Trophoblast cell (in vitro differentiated cells and primary cell): ENCODE data around the gene AFF2.

Experiments used
- DNase-seq, 2 donors: peaks; one replicate each; pipeline ENCODE4 v3.0.0-alpha.2; 2016
- H2AFZ ChIP-seq: 2 replicates; pipeline ENCODE4 v1.6.1; 2013; ENCODE audit warnings: low read length, moderate library complexity, mild to moderate bottlenecking; ENCODE audit not compliant: insufficient read depth, poor library complexity
- H2AK5ac ChIP-seq: 2 replicates; pipeline ENCODE4 v1.6.1; 2013; ENCODE audit warnings: mild to moderate bottlenecking, low read length
- H2BK120ac ChIP-seq: 2 replicates; pipeline ENCODE4 v1.6.1; 2013; ENCODE audit warnings: low read length, mild to moderate bottlenecking, moderate library complexity; ENCODE audit not compliant: insufficient read depth, poor library complexity
- H2BK12ac ChIP-seq: 2 replicates; pipeline ENCODE4 v1.6.1; 2013; ENCODE audit warnings: mild to moderate bottlenecking, low read length, moderate library complexity
- H2BK5ac ChIP-seq: 2 replicates; pipeline ENCODE4 v1.6.1; 2013; ENCODE audit warnings: low read length, low read depth, moderate library complexity, mild to moderate bottlenecking; ENCODE audit not compliant: poor library complexity
- H3K14ac ChIP-seq: 2 replicates; pipeline ENCODE4 v1.6.1; 2013; ENCODE audit warnings: mild to moderate bottlenecking, low read length
- H3K18ac ChIP-seq: 2 replicates; pipeline ENCODE4 v1.6.1; 2013; ENCODE audit warnings: mild to moderate bottlenecking, low read length
- H3K23ac ChIP-seq: 2 replicates; pipeline ENCODE4 v1.6.1; 2013; ENCODE audit warnings: low read length
- H3K27ac ChIP-seq: 2 replicates; pipeline ENCODE4 v1.5.1; 2013; ENCODE audit warnings: low read depth, mild to moderate bottlenecking, inconsistent platforms, low read length, moderate library complexity
- H3K27me3 ChIP-seq: 2 replicates; pipeline ENCODE4 v1.6.1; 2013; ENCODE audit warnings: inconsistent platforms, mild to moderate bottlenecking, low read length, moderate library complexity; ENCODE audit not compliant: insufficient read depth
- H3K36me3 ChIP-seq, 2 experiments: 1 replicate in 1 of 2; 2 replicates in 1 of 2; pipeline ENCODE4 v1.6.1; 2013; ENCODE audit warnings: low read length in 2 of 2, mild to moderate bottlenecking in 2 of 2, moderate library complexity in 1 of 2; ENCODE audit not compliant: insufficient read depth in 2 of 2, control insufficient read depth in 1 of 2
- H3K4ac ChIP-seq: 2 replicates; pipeline ENCODE4 v1.6.1; 2013; ENCODE audit warnings: low read depth, mild to moderate bottlenecking, low read length, moderate library complexity
- H3K4me1 ChIP-seq, 2 experiments: 1 replicate in 1 of 2; 2 replicates in 1 of 2; pipeline ENCODE4 v1.6.1; 2013; ENCODE audit warnings: low read length in 2 of 2, mild to moderate bottlenecking in 2 of 2, moderate library complexity in 1 of 2; ENCODE audit not compliant: insufficient read depth in 2 of 2, control insufficient read depth in 1 of 2
- H3K4me2 ChIP-seq: 2 replicates; pipeline ENCODE4 v1.6.1; 2013; ENCODE audit warnings: inconsistent platforms, mild to moderate bottlenecking, low read length, moderate library complexity
- H3K4me3 ChIP-seq: 2 replicates; pipeline ENCODE4 v1.5.1; 2013; ENCODE audit warnings: mild to moderate bottlenecking, low read depth, low read length, inconsistent platforms
- H3K79me1 ChIP-seq: one replicate; pipeline ENCODE4 v1.6.1; 2013; ENCODE audit warnings: low read length
- H3K79me2 ChIP-seq: 2 replicates; pipeline ENCODE4 v1.6.1; 2013; ENCODE audit warnings: low read length, mild to moderate bottlenecking; ENCODE audit not compliant: control insufficient read depth, insufficient read depth, poor library complexity
- H3K9ac ChIP-seq: 2 replicates; pipeline ENCODE4 v1.6.1; 2013; ENCODE audit warnings: mild to moderate bottlenecking, low read length
- H3K9me3 ChIP-seq: 2 replicates; pipeline ENCODE4 v1.6.1; 2013; ENCODE audit warnings: low read depth, mild to moderate bottlenecking, control low read depth, inconsistent platforms, low read length; ENCODE audit not compliant: insufficient read depth
- H4K12ac ChIP-seq: 2 replicates; pipeline ENCODE4 v1.6.1; 2013; ENCODE audit warnings: low read depth, mild to moderate bottlenecking, low read length, moderate library complexity
- H4K8ac ChIP-seq: 2 replicates; pipeline ENCODE4 v1.6.1; 2013; ENCODE audit warnings: low read depth, mild to moderate bottlenecking, low read length, moderate library complexity
- H4K91ac ChIP-seq: one replicate; pipeline ENCODE4 v1.6.1; 2013; ENCODE audit warnings: low read depth, mild to moderate bottlenecking, low read length, moderate library complexity
- WGBS: extraction: QIAGEN DNeasy Blood & Tissue Kit; methylation state at CpG from one replicate; pipeline ENCODE4 v1.1.7; 2013; ENCODE audit warnings: missing lambda C conversion rate; ENCODE audit not compliant: insufficient read length, insufficient coverage; ENCODE audit errors: extremely low coverage; 5-methylcytosine and 5-hydroxymethylcytosine counted together

Gene AFF2

DNA sequence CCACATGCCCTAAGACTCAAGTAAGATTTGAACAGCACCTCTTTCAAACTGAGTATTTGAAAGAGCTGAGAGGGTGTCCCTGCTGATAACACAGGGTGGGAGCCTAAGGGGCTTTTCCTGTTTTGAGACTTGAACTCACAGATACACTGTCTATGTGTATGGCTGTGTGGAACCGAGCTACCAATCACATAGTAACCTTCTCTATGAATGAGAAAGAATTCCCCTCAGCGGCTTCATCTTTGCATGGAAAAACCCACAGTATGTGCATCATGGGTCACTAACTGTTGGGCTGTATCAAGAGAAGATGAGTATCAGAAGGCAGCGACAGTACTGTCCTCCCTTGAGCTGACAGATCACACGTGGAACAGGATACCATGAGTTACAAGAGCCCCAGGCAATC lies 336.3 kb downstream of the AFF2 start:
- Histone ChIP-seq H3K4ac (no peak overlapping the region), H4K8ac (no peak overlapping the region), H4K91ac (no peak overlapping the region), H3K4me2 (no peak overlapping the region), H3K14ac (no peak overlapping the region), H2BK5ac (no peak overlapping the region), H3K18ac (no peak overlapping the region), H3K4me3 (no peak overlapping the region), H3K79me1 (no peaks in the 10 kb centered on the region), H3K9me3 (no peaks in the 10 kb centered on the region), H3K27me3 (no peaks in the 10 kb centered on the region), H3K27ac (no peak overlapping the region), H4K12ac (no peak overlapping the region), H3K23ac (no peak overlapping the region), H2BK12ac (no peak overlapping the region), H3K4me1 (no peaks in the 10 kb centered on the region), H2AFZ (no peak overlapping the region), H3K36me3 (no peaks in the 10 kb centered on the region), H3K79me2 (no peaks in the 10 kb centered on the region), H2BK120ac (no peak overlapping the region), H3K9ac (no peak overlapping the region), H2AK5ac (no peak overlapping the region)
- no CpG with 5 or more reads among the region's 4 CpGs for WGBS
- DNase-seq = no peak

DNA sequence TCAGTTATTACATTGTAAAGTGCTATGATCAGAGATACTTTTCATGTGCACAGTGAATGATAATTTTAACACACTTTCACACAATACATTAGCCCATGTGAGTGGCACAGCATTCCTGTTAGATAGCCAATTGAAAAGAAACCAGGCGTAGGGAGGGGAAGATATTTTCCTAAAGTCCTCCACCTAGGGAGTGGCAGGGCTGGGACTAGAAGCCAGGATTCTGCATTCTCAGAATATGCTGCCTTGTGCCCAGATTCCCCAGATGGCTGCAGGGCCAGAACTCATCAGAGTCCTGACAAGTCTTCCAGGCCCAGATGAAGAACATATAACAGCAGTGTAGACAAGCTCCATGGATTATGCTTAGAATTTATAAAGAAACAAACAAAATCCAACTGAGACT lies 350.2 kb downstream of the AFF2 start:
- no CpG with 5 or more reads among the region's 1 CpG for WGBS
- no peak overlapping the region for H4K12ac ChIP-seq
- H3K79me2 ChIP-seq = no peaks in the 10 kb centered on the region
- no peaks in the 10 kb centered on the region for H3K9me3 ChIP-seq
- no peak overlapping the region for H3K4me2 ChIP-seq
- no peak overlapping the region for H4K8ac ChIP-seq
- H3K9ac ChIP-seq = no peak overlapping the region
- H3K27ac ChIP-seq = no peak overlapping the region
- no peak overlapping the region for H2BK120ac ChIP-seq
- no peak overlapping the region for H2AFZ ChIP-seq
- no peak overlapping the region for H4K91ac ChIP-seq
- H2BK12ac ChIP-seq = no peak overlapping the region
- H3K14ac ChIP-seq = no peak overlapping the region
- H2BK5ac ChIP-seq = no peak overlapping the region
- no peak overlapping the region for H3K23ac ChIP-seq
- H3K36me3 ChIP-seq = no peaks in the 10 kb centered on the region
- H3K27me3 ChIP-seq = no peaks in the 10 kb centered on the region
- no peak overlapping the region for H3K4ac ChIP-seq
- DNase-seq = no peak
- H3K4me3 ChIP-seq = no peak overlapping the region
- no peak overlapping the region for H2AK5ac ChIP-seq
- H3K4me1 ChIP-seq = no peaks in the 10 kb centered on the region
- no peak overlapping the region for H3K18ac ChIP-seq
- no peaks in the 10 kb centered on the region for H3K79me1 ChIP-seq

DNA sequence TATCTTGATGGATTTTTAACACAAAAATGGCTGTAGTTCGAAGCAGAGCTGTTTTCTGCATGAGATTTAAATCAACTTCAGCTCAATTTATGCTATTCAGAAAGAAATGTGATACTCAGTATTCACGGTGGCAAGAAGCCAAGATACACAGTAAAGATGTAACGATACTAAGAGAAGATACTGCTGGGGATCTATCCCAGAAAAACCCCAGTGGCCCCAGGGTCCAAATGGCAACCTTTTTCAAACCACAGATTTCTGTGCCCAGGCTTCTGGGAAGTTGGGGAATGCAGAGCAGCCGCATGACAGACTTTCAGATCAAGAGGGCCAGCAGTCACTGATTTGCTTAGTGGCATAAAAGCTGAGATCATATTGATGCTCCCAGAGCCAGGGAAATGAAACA lies 353.9 kb downstream of the AFF2 start:
- H2BK5ac ChIP-seq = no peak overlapping the region

DNA sequence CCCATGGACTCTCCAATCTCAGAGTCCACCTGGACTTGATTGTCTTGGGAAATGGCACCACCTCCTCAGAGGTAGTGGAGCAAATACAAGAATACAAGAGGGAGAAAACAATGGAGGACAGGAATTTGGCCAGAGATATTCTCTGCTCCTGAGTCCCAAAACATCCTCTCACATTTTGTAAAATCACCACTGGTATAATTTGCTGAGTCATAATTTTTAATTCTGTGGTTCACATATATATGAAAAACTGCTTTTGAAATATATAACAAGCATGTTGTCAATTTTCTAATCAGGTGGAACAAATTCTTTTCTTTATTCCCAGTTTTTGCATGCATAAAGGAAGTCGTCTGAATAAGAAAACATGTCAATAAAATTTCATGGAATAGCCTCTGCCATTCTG lies 356.1 kb downstream of the AFF2 start:
- H3K9ac ChIP-seq = no peak overlapping the region
- no peak overlapping the region for H2AFZ ChIP-seq
- H3K23ac ChIP-seq = no peak overlapping the region
- WGBS = no CpG with 5 or more reads among the region's 1 CpG
- H3K79me1 ChIP-seq = no peaks in the 10 kb centered on the region
- no peak overlapping the region for H2BK5ac ChIP-seq
- no peak overlapping the region for H4K8ac ChIP-seq
- H2AK5ac ChIP-seq = no peak overlapping the region
- no peaks in the 10 kb centered on the region for H3K9me3 ChIP-seq
- no peak overlapping the region for H3K4ac ChIP-seq
- no peak overlapping the region for H3K4me2 ChIP-seq
- no peak for DNase-seq
- H3K27me3 ChIP-seq = no peaks in the 10 kb centered on the region
- H3K79me2 ChIP-seq = no peaks in the 10 kb centered on the region
- H3K36me3 ChIP-seq = no peaks in the 10 kb centered on the region
- no peak overlapping the region for H4K12ac ChIP-seq
- no peak overlapping the region for H2BK120ac ChIP-seq
- H4K91ac ChIP-seq = no peak overlapping the region
- no peaks in the 10 kb centered on the region for H3K4me1 ChIP-seq
- H3K27ac ChIP-seq = no peak overlapping the region
- H3K14ac ChIP-seq = no peak overlapping the region
- no peak overlapping the region for H3K4me3 ChIP-seq
- no peak overlapping the region for H2BK12ac ChIP-seq
- H3K18ac ChIP-seq = no peak overlapping the region

More for the DNA sequence above, 353.9 kb downstream of the AFF2 start:
- H3K9me3 ChIP-seq = no peaks in the 10 kb centered on the region
- H2BK12ac ChIP-seq = no peak overlapping the region
- H3K79me2 ChIP-seq = no peaks in the 10 kb centered on the region
- H3K9ac ChIP-seq = no peak overlapping the region
- no peaks in the 10 kb centered on the region for H3K27me3 ChIP-seq
- H3K23ac ChIP-seq = no peak overlapping the region
- H4K91ac ChIP-seq = no peak overlapping the region
- no peak overlapping the region for H2AK5ac ChIP-seq
- H3K18ac ChIP-seq = no peak overlapping the region
- no peak overlapping the region for H4K12ac ChIP-seq
- no peak overlapping the region for H3K4ac ChIP-seq
- DNase-seq = no peak
- no peak overlapping the region for H4K8ac ChIP-seq
- H3K36me3 ChIP-seq = no peaks in the 10 kb centered on the region
- no peak overlapping the region for H3K4me3 ChIP-seq
- H3K14ac ChIP-seq = no peak overlapping the region
- no peaks in the 10 kb centered on the region for H3K4me1 ChIP-seq
- no peak overlapping the region for H2BK120ac ChIP-seq
- H3K79me1 ChIP-seq = no peaks in the 10 kb centered on the region
- no peak overlapping the region for H2AFZ ChIP-seq
- no peak overlapping the region for H3K27ac ChIP-seq
- WGBS = no CpG with 5 or more reads among the region's 4 CpGs
- H3K4me2 ChIP-seq = no peak overlapping the region
